ENCODE results near the gene C17orf67. TPM values are rescaled to one million over a fixed set of nuclear protein-coding genes. Genes with fewer than 3 reads are reported as not detected.

The C17orf67 gene
- total and polyA plus RNA-seq, 2 of the 8 experiments (the other 6 are each of a cell fraction or from before 2014, with no cell fraction given), result 0.67 to 2.2 TPM

- no peak overlapping the region for H4K91ac ChIP-seq (replicated peaks; ENCODE audit: insufficient read length, low read length)
- H3K4me3 ChIP-seq (ENCODE audit: extremely low read depth in 1 of 4, insufficient read depth in 2 of 4, low read depth in 3 of 4, low read length in 4 of 4), result no peak overlapping the region
- ChIA-PET POLR2A (ENCODE audit: partially characterized antibody) (interaction anchor here (1.2 kb wide), 1 partner anchor 16 kb away, joined by 3 read pairs; no protein-coding TSS in a partner anchor), CTCF (ENCODE audit: partially characterized antibody) (interaction anchor here (1.0 to 1.5 kb wide), 2 partner anchors 46 to 80 kb away, joined by 3 to 4 read pairs; no protein-coding TSS in a partner anchor)
- H3K14ac ChIP-seq (ENCODE audit: insufficient read length), result no peak overlapping the region
- no peak overlapping the region for H2AFZ ChIP-seq (ENCODE audit: low read length)
- H3K4me1 ChIP-seq (replicated peaks in 1 of 4; ENCODE audit: control insufficient read depth in 3 of 4, insufficient read depth in 4 of 4, low read length in 3 of 4), result no peaks in the 10 kb centered on the region
- no peak overlapping the region for H2BK12ac ChIP-seq (ENCODE audit: low read depth, low read length)
- H2BK120ac ChIP-seq (replicated peaks; ENCODE audit: low read depth, low read length), result no peak overlapping the region
- no peak overlapping the region for H3K4me2 ChIP-seq (ENCODE audit: insufficient read depth in 1 of 2, low read depth in 2 of 2, low read length in 2 of 2)
- no peak overlapping the region for H2BK15ac ChIP-seq (ENCODE audit: low read length)
- H4K5ac ChIP-seq (ENCODE audit: insufficient read length, low read depth, low read length), result no peak overlapping the region
- no peaks in the 10 kb centered on the region for H3K79me2 ChIP-seq (ENCODE audit: control insufficient read depth in 1 of 2, insufficient read depth in 2 of 2, low read length in 2 of 2)
- 93% methylated on average over 5 of the region's 5 CpGs; no CpG with 5 or more reads in 1 of the 2 experiments for WGBS, 2 experiments (ENCODE audit: extremely low coverage in 1 of 2, insufficient coverage in 1 of 2, insufficient read length in 1 of 2, insufficient replicate concordance in 2 of 2, low coverage in 1 of 2, low lambda C conversion rate in 2 of 2, missing lambda C conversion rate in 1 of 2)
- H3K23ac ChIP-seq (ENCODE audit: insufficient read length), result no peak overlapping the region
- no peak overlapping the region for H4K8ac ChIP-seq (ENCODE audit: extremely low read depth, insufficient read depth, low read length)
- H2BK5ac ChIP-seq (ENCODE audit: low read depth, low read length), result no peak overlapping the region
- H3K9me3 ChIP-seq (ENCODE audit: insufficient read depth in 2 of 2, low read depth in 1 of 2, low read length in 1 of 2), result no peaks in the 10 kb centered on the region
- DNase-seq (ENCODE audit: low read depth in 1 of 2, low spot score in 2 of 2), result no peak
- H3K4ac ChIP-seq (replicated peaks; ENCODE audit: insufficient read length, low read depth, low read length), result no peak overlapping the region
- no peak overlapping the region for H3K27ac ChIP-seq (ENCODE audit: low read depth, low read length)
- FAIRE-seq, result no peak
- H3K9ac ChIP-seq (replicated peaks in 1 of 4; ENCODE audit: extremely low read depth in 1 of 4, low read depth in 3 of 4, low read length in 3 of 4), result no peak overlapping the region
- H3K79me1 ChIP-seq (ENCODE audit: low read depth, low read length), result no peaks in the 10 kb centered on the region
- no peaks in the 10 kb centered on the region for H3K27me3 ChIP-seq (replicated peaks in 1 of 4; ENCODE audit: control insufficient read depth in 3 of 4, extremely low read depth in 1 of 4, insufficient read depth in 3 of 4, low read length in 3 of 4)
- no peaks in the 10 kb centered on the region for H3K23me2 ChIP-seq (ENCODE audit: low read depth, low read length)
- TF ChIP-seq HDAC6 (IDR thresholded peaks at IDR 0.05; ENCODE audit: low read depth, low read length) (no peak), EGR1 (IDR thresholded peaks at IDR 0.05; ENCODE audit: borderline replicate concordance, low read depth, low read length) (no peak), SP2 (IDR thresholded peaks at IDR 0.05; ENCODE audit: low read length) (no peak)
- no peak overlapping the region for H3K56ac ChIP-seq (replicated peaks; ENCODE audit: insufficient read length, low read depth, low read length)
- no peak overlapping the region for H3K18ac ChIP-seq (ENCODE audit: extremely low read depth, low read length)
- peaks cover 0 to 6% (median 3%) of the 10 kb centered on the region in 4 experiments; a peak in 5 of 8 replicates for H3K36me3 ChIP-seq (ENCODE audit: control insufficient read depth in 2 of 4, insufficient read depth in 4 of 4, low read length in 3 of 4)
- H2AK5ac ChIP-seq (ENCODE audit: low read depth, low read length), result no peak overlapping the region
- no peaks in the 10 kb centered on the region for H4K20me1 ChIP-seq (replicated peaks in 1 of 2; ENCODE audit: control insufficient read depth in 1 of 2, insufficient read depth in 2 of 2, low read length in 2 of 2)
- no peak overlapping the region for H2BK20ac ChIP-seq (ENCODE audit: low read length)
These were observed 32.4 kb upstream of the C17orf67 start for GRCh38 chr17:56866076-56866475.

All from H1 (cell line).